Activated CD4-positive, alpha-beta T cell treated with anti-CD3 and anti-CD28 coated beads for 36 hours (primary cell): ENCODE results near the gene MVP. TPM values are rescaled to one million over a fixed set of nuclear protein-coding genes. Genes with fewer than 3 reads are reported as not detected.

ENCODE experiments used
- ATAC-seq: fragments of 200-7000 bp; cut with Tn5 transposase; one replicate; pipeline ENCODE4 v1.10.0; 2021; ENCODE audit warnings: mild to moderate bottlenecking, moderate library complexity
- CTCF ChIA-PET: fragments of 350-600 bp; sonication (Branson Sonifier 250); formaldehyde crosslinking; loops from one replicate; lab custom pipeline; 2021; ENCODE audit warnings: antibody characterized with exemption; lab: Charles Lee
- POLR2A ChIA-PET: fragments of 350-600 bp; sonication (Branson Sonifier 250); formaldehyde crosslinking; loops from one replicate; lab custom pipeline; 2021; ENCODE audit warnings: antibody characterized with exemption, inconsistent platforms; lab: Charles Lee
- DNase-seq: peaks from one replicate; pipeline ENCODE4 v3.0.0-alpha.2; 2020
- H3K27ac Mint-ChIP-seq: one replicate; pipeline ENCODE4 v1.8.0; 2021; ENCODE audit warnings: mixed read lengths
- H3K27me3 Mint-ChIP-seq: one replicate; pipeline ENCODE4 v1.8.0; 2021; ENCODE audit warnings: mixed read lengths
- H3K36me3 Mint-ChIP-seq: one replicate; pipeline ENCODE4 v1.8.0; 2021; ENCODE audit warnings: low read depth, mixed read lengths
- H3K4me1 Mint-ChIP-seq: one replicate; pipeline ENCODE4 v1.8.0; 2021; ENCODE audit warnings: mixed read lengths
- H3K4me3 Mint-ChIP-seq: one replicate; pipeline ENCODE4 v1.8.0; 2021; ENCODE audit warnings: mild to moderate bottlenecking, moderate library complexity, mixed read lengths
- H3K9me3 Mint-ChIP-seq: one replicate; pipeline ENCODE4 v1.8.0; 2021; ENCODE audit warnings: low read depth, mixed read lengths
- intact Hi-C, 2 experiments: fragments of 100-400 bp; cut with DNase I in 1 of 2; cut with micrococcal nuclease in 1 of 2; formaldehyde crosslinking; loops; one replicate each; pipeline versions ENCODE4 v1.14.2 to v1.15.1; 2022 to 2024; cut with DNase I, micrococcal nuclease
- total RNA-seq, 2 experiments: library from RNA; stranded (reverse); gene quantifications; one replicate each; pipeline ENCODE4 v1.2.3, GENCODE V29; 2021

Gene MVP
- total RNA-seq, 2 experiments from 2014 or later = 86.2 to 101 TPM

GRCh38 chr16:29815793-29816693 lies 4.2 kb upstream of the MVP start, which contains the start of gene PAGR1:
PAGR1 (plus strand) TSS chr16:29816152; CDS start chr16:29816526, 374 bp downstream.
- Mint-ChIP-seq H3K4me3 (peak within 1 kb of the TSS; percentile 84), H3K27ac (peak within 1 kb of the TSS; percentile 97), H3K4me1 (peaks cover 57% of the 10 kb centered on the region), H3K36me3 (peaks cover 32% of the 10 kb centered on the region), H3K27me3 (no peaks in the 10 kb centered on the region), H3K9me3 (no peaks in the 10 kb centered on the region)
- ChIA-PET POLR2A (interaction anchor here (0.6 to 2.6 kb wide), 8 partner anchors 9 to 720 kb away, joined by 3 to 36 read pairs (median 4); partner anchors contain the start of gene MAZ), CTCF (interaction anchor here (0.6 to 2.9 kb wide), 28 partner anchors 9 to 879 kb away, joined by 3 to 39 read pairs (median 4); partner anchors contain the start of genes KIF22, MAZ and TAOK2)
- peak; percentile 99 for DNase-seq
- ATAC-seq = peak; percentile 72
- intact Hi-C loops = loop anchor here (1.0 to 10.0 kb wide), 14 partner anchors 9 to 563 kb away; partner anchors contain the start of genes CDIPT (in 2 of the 2), INO80E (in 2 of the 2), KIF22 (in 2 of the 2) and HIRIP3 (in 1 of the 2)

- intact Hi-C loops = loop anchor here (1.0 to 10.0 kb wide), 14 partner anchors 8 to 562 kb away; partner anchors contain the start of genes CDIPT (in 2 of the 2), INO80E (in 2 of the 2), HIRIP3 (in 1 of the 2) and KIF22 (in 1 of the 2)
- no peaks in the 10 kb centered on the region for H3K9me3 Mint-ChIP-seq
- H3K27me3 Mint-ChIP-seq = no peaks in the 10 kb centered on the region
- ChIA-PET CTCF (interaction anchor here (0.6 to 2.9 kb wide), 21 partner anchors 8 to 878 kb away, joined by 3 to 39 read pairs (median 5); partner anchors contain the start of genes KIF22, MAZ, TAOK2 and TMEM219), POLR2A (interaction anchor here (0.6 to 2.6 kb wide), 8 partner anchors 9 to 719 kb away, joined by 3 to 36 read pairs (median 6); partner anchors contain the start of gene MAZ)
- H3K27ac Mint-ChIP-seq = peak overlapping the region; percentile 97
- H3K36me3 Mint-ChIP-seq = peaks cover 31% of the 10 kb centered on the region
- H3K4me3 Mint-ChIP-seq = peak overlapping the region; percentile 84
- DNase-seq (peak; percentile 86), ATAC-seq (peak; percentile 45)
- H3K4me1 Mint-ChIP-seq = peaks cover 55% of the 10 kb centered on the region
Observed at GRCh38 chr16:29816694-29817441, 3.4 kb upstream of the MVP start.

DNA sequence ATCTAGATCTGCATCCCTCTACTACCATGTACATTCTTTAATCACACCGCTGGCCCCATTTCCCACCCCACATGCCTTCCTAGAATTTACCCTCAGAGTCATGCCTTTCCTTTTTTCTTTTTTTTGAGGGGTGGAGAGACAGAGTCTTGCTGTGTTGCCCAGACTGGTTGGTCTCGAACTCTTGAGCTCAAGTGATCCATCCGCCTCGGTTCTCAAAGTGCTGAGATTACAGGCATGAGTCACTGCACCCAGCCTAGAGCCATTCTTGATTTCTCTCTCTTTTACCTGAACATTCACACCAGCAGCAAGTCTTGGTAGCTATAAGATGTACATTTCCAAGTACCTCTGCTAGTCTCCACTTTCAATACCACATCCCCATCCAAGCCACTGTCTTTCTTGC lies 2.2 kb upstream of the MVP start:
- no peak for ATAC-seq
- H3K27me3 Mint-ChIP-seq = no peaks in the 10 kb centered on the region
- H3K36me3 Mint-ChIP-seq = peaks cover 40% of the 10 kb centered on the region
- H3K27ac Mint-ChIP-seq = peak overlapping the region; percentile 77
- intact Hi-C loops = loop anchor here in 1 of 2 experiments (10.0 kb wide), 1 partner anchor 177 kb away; the partner anchor contains the start of genes HIRIP3 and INO80E
- CTCF ChIA-PET = interaction anchor here (0.6 to 3.5 kb wide), 12 partner anchors 9 to 274 kb away, joined by 3 to 39 read pairs (median 4); partner anchors contain the start of genes KIF22, MAZ, TBX6 and TMEM219
- H3K4me3 Mint-ChIP-seq = peak overlapping the region; percentile 97
- POLR2A ChIA-PET = interaction anchor here (0.6 to 0.9 kb wide), 2 partner anchors 8 to 108 kb away, joined by 5 to 16 read pairs; no protein-coding TSS in a partner anchor
- peaks cover 59% of the 10 kb centered on the region for H3K4me1 Mint-ChIP-seq
- H3K9me3 Mint-ChIP-seq = no peaks in the 10 kb centered on the region
- peak; percentile 50 for DNase-seq

DNA sequence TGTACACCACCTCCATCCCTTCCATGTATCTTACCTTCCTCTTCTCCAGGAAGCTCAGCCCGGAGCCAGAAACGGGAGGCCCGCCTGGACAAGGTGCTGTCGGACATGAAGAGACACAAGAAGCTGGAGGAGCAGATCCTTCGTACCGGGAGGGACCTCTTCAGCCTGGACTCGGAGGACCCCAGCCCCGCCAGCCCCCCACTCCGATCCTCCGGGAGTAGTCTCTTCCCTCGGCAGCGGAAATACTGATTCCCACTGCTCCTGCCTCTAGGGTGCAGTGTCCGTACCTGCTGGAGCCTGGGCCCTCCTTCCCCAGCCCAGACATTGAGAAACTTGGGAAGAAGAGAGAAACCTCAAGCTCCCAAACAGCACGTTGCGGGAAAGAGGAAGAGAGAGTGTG lies 756 bp upstream of the MVP start:
- POLR2A ChIA-PET = interaction anchor here (2.0 kb wide), 1 partner anchor 12 kb away, joined by 7 read pairs; no protein-coding TSS in a partner anchor
- peak overlapping the region; percentile 97 for H3K4me3 Mint-ChIP-seq
- CTCF ChIA-PET = interaction anchor here (0.6 to 3.5 kb wide), 3 partner anchors 22 to 34 kb away, joined by 3 to 23 read pairs (median 4); no protein-coding TSS in a partner anchor
- no peak for DNase-seq
- H3K4me1 Mint-ChIP-seq = peaks cover 68% of the 10 kb centered on the region
- H3K27ac Mint-ChIP-seq = peak overlapping the region; percentile 95
- ATAC-seq = no peak
- peaks cover 41% of the 10 kb centered on the region for H3K36me3 Mint-ChIP-seq
- no peaks in the 10 kb centered on the region for H3K27me3 Mint-ChIP-seq
- H3K9me3 Mint-ChIP-seq = no peaks in the 10 kb centered on the region
- intact Hi-C loops = loop anchor here in 1 of 2 experiments (10.0 kb wide), 1 partner anchor 175 kb away; the partner anchor contains the start of genes HIRIP3 and INO80E

DNA sequence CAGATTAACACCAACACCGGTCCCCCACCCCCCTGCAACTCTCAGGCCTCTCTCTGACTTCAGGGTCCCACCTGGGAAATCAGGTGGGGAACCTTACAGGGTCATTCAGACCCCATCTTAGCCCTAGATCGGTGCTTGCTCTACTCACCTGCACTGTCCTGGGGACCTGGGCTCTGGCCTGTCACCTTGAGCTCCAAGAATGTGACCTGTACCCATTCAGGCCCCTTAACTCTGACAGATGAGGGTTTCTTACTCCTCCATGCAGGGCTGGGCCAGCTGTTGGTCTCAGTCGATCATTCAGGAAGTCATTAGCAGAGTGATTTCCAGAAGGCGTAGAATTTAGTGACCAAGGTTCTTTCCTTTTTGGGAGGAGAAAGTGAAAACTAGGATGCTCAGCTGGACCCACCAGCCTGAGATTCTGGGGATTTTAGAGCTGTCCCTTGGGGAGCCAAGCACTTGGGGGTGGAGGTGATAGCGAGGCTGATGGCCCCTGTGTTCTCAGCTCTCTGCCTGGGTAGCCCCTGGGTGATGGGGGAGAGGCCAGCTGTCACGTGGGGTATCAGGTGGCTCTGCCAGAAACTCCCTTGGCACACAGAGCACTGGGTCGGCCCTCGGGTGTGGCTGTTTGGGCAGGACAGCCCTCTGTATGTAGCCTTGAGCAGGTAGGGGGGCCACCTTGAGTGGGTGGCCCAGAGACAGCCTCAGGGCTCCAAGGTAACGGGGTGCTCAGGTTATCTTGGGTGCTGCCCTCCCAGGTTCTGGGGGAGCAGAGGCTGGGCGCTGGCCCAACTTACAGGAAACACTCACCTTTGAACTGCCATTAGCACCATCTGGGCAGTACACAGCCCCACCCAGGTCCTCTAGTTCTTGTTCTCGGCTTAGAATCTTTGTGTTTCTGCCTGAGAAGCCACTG lies 724 bp downstream of the MVP start:
- CTCF ChIA-PET = interaction anchor here (0.6 to 3.5 kb wide), 11 partner anchors 9 to 121 kb away, joined by 3 to 23 read pairs (median 6); partner anchors contain the start of genes KIF22 and PRRT2

DNA sequence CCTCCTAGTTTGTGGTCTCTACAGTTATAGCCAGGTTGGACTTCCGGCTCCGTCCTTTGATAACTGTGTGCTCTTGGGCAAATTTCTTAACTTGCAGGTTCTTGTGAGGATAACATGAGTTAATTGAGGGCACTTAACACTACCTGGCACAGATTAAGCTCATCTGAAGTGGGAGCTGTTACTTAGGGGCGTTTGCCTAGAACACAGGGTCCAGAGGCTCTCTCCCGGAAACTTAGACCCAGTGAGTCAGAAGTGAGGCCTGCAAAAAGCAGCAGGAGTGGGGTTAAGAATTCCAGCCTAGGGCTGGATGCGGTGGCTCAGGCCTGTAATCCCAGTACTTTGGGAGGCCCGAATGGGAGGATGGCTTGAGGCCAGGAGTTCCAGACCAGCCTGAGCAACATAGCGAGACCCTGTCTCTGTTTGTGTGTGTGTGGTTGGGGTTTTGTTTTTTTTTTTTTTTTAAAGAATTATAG lies 1.4 kb downstream of the MVP start:
- ChIA-PET POLR2A (interaction anchor here (0.6 to 0.7 kb wide), 2 partner anchors 36 to 145 kb away, joined by 3 to 6 read pairs; no protein-coding TSS in a partner anchor), CTCF (interaction anchor here (0.9 to 3.2 kb wide), 5 partner anchors 23 to 122 kb away, joined by 3 to 17 read pairs (median 7); partner anchors contain the start of gene KIF22)
- Mint-ChIP-seq H3K36me3 (peaks cover 44% of the 10 kb centered on the region), H3K27me3 (no peaks in the 10 kb centered on the region), H3K9me3 (no peaks in the 10 kb centered on the region), H3K27ac (peak overlapping the region; percentile 95), H3K4me1 (peaks cover 78% of the 10 kb centered on the region), H3K4me3 (peak overlapping the region; percentile 97)
- DNase-seq (peak; percentile 6), ATAC-seq (no peak)
- intact Hi-C loops = no loop called here

More for the DNA sequence above, 724 bp downstream of the MVP start:
- intact Hi-C loops = no loop called here
- POLR2A ChIA-PET = interaction anchor here (0.7 to 2.0 kb wide), 2 partner anchors 13 to 27 kb away, joined by 3 to 7 read pairs; no protein-coding TSS in a partner anchor
- Mint-ChIP-seq H3K27ac (peak overlapping the region; percentile 95), H3K4me1 (peaks cover 71% of the 10 kb centered on the region), H3K27me3 (no peaks in the 10 kb centered on the region), H3K36me3 (peaks cover 44% of the 10 kb centered on the region), H3K4me3 (peak overlapping the region; percentile 97), H3K9me3 (no peaks in the 10 kb centered on the region)
- ATAC-seq = peak; percentile 31
- DNase-seq = peak; percentile 78

DNA sequence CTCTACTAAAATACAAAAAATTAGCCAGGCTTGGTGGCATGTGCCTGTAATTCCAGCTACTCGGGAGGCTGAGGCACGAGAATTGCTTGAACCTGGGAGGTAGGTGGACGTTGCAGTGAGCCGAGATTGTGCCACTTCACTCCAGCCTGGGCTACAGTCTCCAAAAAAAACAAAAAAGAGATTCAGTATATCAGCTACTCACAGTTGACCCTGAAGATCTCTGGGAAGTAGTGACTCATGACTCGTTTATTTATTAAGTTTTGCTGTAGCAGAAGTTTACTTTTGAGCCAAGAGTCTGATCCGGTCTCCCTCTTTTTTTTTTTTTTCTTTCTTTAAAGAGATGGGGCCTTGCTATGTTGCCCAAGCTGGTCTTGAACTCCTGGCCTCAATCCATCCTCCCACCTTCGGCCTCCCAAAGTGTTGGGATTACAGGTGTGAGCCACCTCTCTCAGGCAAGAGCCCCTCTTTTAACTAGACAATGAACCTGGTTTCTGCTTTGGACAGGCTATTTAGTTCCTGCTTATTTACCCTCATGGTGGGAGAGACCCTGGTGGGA lies 4.4 kb downstream of the MVP start:
- H3K27me3 Mint-ChIP-seq = no peaks in the 10 kb centered on the region
- ChIA-PET POLR2A (interaction anchor here (0.6 to 4.5 kb wide), 6 partner anchors 8 to 647 kb away, joined by 3 to 25 read pairs (median 4); partner anchors contain the start of gene PAGR1), CTCF (interaction anchor here (0.7 to 6.4 kb wide), 6 partner anchors 9 to 151 kb away, joined by 3 to 53 read pairs (median 5); partner anchors contain the start of gene PAGR1)
- no peak for ATAC-seq
- no peaks in the 10 kb centered on the region for H3K9me3 Mint-ChIP-seq
- H3K4me1 Mint-ChIP-seq = peaks cover 78% of the 10 kb centered on the region
- H3K27ac Mint-ChIP-seq = peak overlapping the region; percentile 91
- peak overlapping the region; percentile 53 for H3K4me3 Mint-ChIP-seq
- intact Hi-C loops = loop anchor here (1.0 kb wide), 4 partner anchors 8 to 268 kb away; partner anchors contain the start of gene PAGR1 (in 1 of the 2)
- DNase-seq = no peak
- H3K36me3 Mint-ChIP-seq = peaks cover 24% of the 10 kb centered on the region

GRCh38 chr16:29825145-29826044 lies 5.1 kb downstream of the MVP start:
- peak; percentile 72 for DNase-seq
- peak overlapping the region; percentile 91 for H3K27ac Mint-ChIP-seq
- H3K27me3 Mint-ChIP-seq = no peaks in the 10 kb centered on the region
- CTCF ChIA-PET = interaction anchor here (0.7 to 6.4 kb wide), 7 partner anchors 9 to 150 kb away, joined by 3 to 53 read pairs (median 10); partner anchors contain the start of gene PAGR1
- peak; percentile 57 for ATAC-seq
- H3K36me3 Mint-ChIP-seq = peaks cover 18% of the 10 kb centered on the region
- POLR2A ChIA-PET = interaction anchor here (0.6 to 4.5 kb wide), 4 partner anchors 7 to 93 kb away, joined by 3 to 25 read pairs (median 10); partner anchors contain the start of gene PAGR1
- peak overlapping the region; percentile 53 for H3K4me3 Mint-ChIP-seq
- no peaks in the 10 kb centered on the region for H3K9me3 Mint-ChIP-seq
- peaks cover 78% of the 10 kb centered on the region for H3K4me1 Mint-ChIP-seq
- intact Hi-C loops = loop anchor here (1.0 to 2.0 kb wide), 6 partner anchors 9 to 817 kb away; partner anchors contain the start of gene PAGR1 (in 1 of the 2)
